GM12878 (cell line): Measurements from ENCODE around the gene ME2. TPM values are rescaled to one million over a fixed set of nuclear protein-coding genes. Genes with fewer than 3 reads are reported as not detected.

Source experiments
- ATAC-seq: fragments of 200-7000 bp; cut with Tn5 transposase; 3 replicates; pipeline ENCODE4 v1.9.1; 2020; ENCODE audit warnings: mild to moderate bottlenecking, moderate library complexity
- BruUV-seq: library from RNA; stranded (reverse); fragments of 400-500 nt; replicated peaks from 2 replicates; lab custom pipeline; 2021; lab: Mats Ljungman, UMichigan
- CTCF ChIA-PET: fragments of 300-600 bp; sonication (Branson Sonifier 250); formaldehyde crosslinking; extraction: SDS; loops from one replicate; lab custom pipeline; 2021; ENCODE audit warnings: inconsistent platforms; lab: Yijun Ruan, JAX
- POLR2A ChIA-PET: fragments of 350-600 bp; formaldehyde crosslinking; extraction: SDS; loops from one replicate; lab custom pipeline; 2021; ENCODE audit warnings: inconsistent platforms; lab: Charles Lee
- RAD21 ChIA-PET: fragments of 300-600 bp; sonication (Branson Sonifier 250); formaldehyde crosslinking; loops from one replicate; lab custom pipeline; 2023; ENCODE audit warnings: antibody characterized with exemption; ENCODE audit not compliant: unreplicated experiment; lab: Charles Lee
- SMC1A ChIA-PET: fragments of 300-600 bp; sonication (Branson Sonifier 250); formaldehyde crosslinking; loops from one replicate; lab custom pipeline; 2023; ENCODE audit not compliant: unreplicated experiment, uncharacterized antibody; lab: Charles Lee
- DNase-seq: peaks from one replicate; pipeline ENCODE4 v3.0.0-alpha.2; 2011; ENCODE audit warnings: low read depth, low spot score
- FAIRE-seq: peaks from 3 replicates; lab custom pipeline; 2011; peaks lifted over from hg19 to GRCh38; lab: Jason Lieb, UNC
- H2AFZ ChIP-seq: 2 replicates; pipeline ENCODE4 v1.6.0; 2011; ENCODE audit warnings: low read depth, low read length, control low read depth; ENCODE audit not compliant: control insufficient read depth
- H3K27ac ChIP-seq: 2 replicates; pipeline ENCODE4 v1.5.1; 2011; ENCODE audit warnings: control low read depth; ENCODE audit not compliant: control insufficient read depth, insufficient read depth
- H3K27me3 ChIP-seq, 2 experiments: replicated peaks in 1 of 2; 2 replicates each; pipeline versions ENCODE4 v1.6.0 to v1.6.1; 2011; ENCODE audit warnings: low read length in 1 of 2; ENCODE audit not compliant: control insufficient read depth in 2 of 2, insufficient read depth in 2 of 2
- H3K36me3 ChIP-seq, 2 experiments: 2 replicates each; pipeline ENCODE4 v1.5.1; 2011; ENCODE audit warnings: low read length in 1 of 2; ENCODE audit not compliant: control insufficient read depth in 2 of 2, insufficient read depth in 2 of 2
- H3K4me1 ChIP-seq: 2 replicates; pipeline ENCODE4 v1.6.1; 2011; ENCODE audit warnings: mild to moderate bottlenecking, low read length, moderate library complexity, mixed read lengths; ENCODE audit not compliant: control insufficient read depth, insufficient read depth
- H3K4me2 ChIP-seq: 2 replicates; pipeline ENCODE4 v1.6.0; 2011; ENCODE audit warnings: control low read depth; ENCODE audit not compliant: control insufficient read depth, insufficient read depth
- H3K4me3 ChIP-seq: fragments of 200-600 bp; sonication (generic); 2 replicates; pipeline ENCODE4 v1.5.1; 2016
- H3K79me2 ChIP-seq: 2 replicates; pipeline ENCODE4 v1.6.0; 2011; ENCODE audit warnings: low read length; ENCODE audit not compliant: control insufficient read depth, insufficient read depth
- H3K9ac ChIP-seq: 2 replicates; pipeline ENCODE4 v1.8.0; 2011; ENCODE audit warnings: low read length, control low read depth, mixed read lengths; ENCODE audit not compliant: control insufficient read depth, insufficient read depth
- H3K9me3 ChIP-seq: replicated peaks from 3 replicates; pipeline ENCODE4 v1.5.1; 2011; ENCODE audit warnings: mild to moderate bottlenecking, low read length; ENCODE audit not compliant: control insufficient read depth, insufficient read depth
- H4K20me1 ChIP-seq: 2 replicates; pipeline ENCODE4 v1.6.0; 2011; ENCODE audit not compliant: control insufficient read depth, insufficient read depth
- FOS ChIP-seq: IDR thresholded peaks from 3 replicates; pipeline ENCODE4 v1.6.1; 2011; ENCODE audit warnings: borderline replicate concordance; ENCODE audit not compliant: insufficient read length; ENCODE audit errors: extremely low read depth
- IKZF2 ChIP-seq, 2 experiments: fragments of 450-650 bp; IDR thresholded peaks; 2 replicates each; pipeline ENCODE4 v1.6.1; 2017; ENCODE audit warnings: mild to moderate bottlenecking in 2 of 2, moderate library complexity in 2 of 2
- NR2C1 ChIP-seq: fragments of 450-650 bp; IDR thresholded peaks from 2 replicates; pipeline ENCODE4 v1.6.1; 2017; ENCODE audit warnings: antibody characterized with exemption, mild to moderate bottlenecking, moderate library complexity
- POLR2AphosphoS2 ChIP-seq: IDR thresholded peaks from 2 replicates; pipeline ENCODE4 v1.6.1; 2011; ENCODE audit warnings: low read depth, mild to moderate bottlenecking, low read length, improper control_type of control experiment, moderate library complexity
- POU2F2 ChIP-seq: IDR thresholded peaks from 3 replicates; pipeline ENCODE4 v1.6.1; 2011; ENCODE audit warnings: low read depth, mild to moderate bottlenecking, low read length, borderline replicate concordance
- SREBF1 ChIP-seq: IDR thresholded peaks from 2 replicates; pipeline ENCODE4 v1.6.1; 2012; ENCODE audit warnings: mild to moderate bottlenecking, low read length
- TCF3 ChIP-seq: IDR thresholded peaks from 2 replicates; pipeline ENCODE4 v1.6.1; 2012; ENCODE audit warnings: low read depth, mild to moderate bottlenecking, low read length, borderline replicate concordance; ENCODE audit not compliant: insufficient read depth
- ZBED1 ChIP-seq: IDR thresholded peaks from 2 replicates; pipeline ENCODE4 v1.6.1; 2016; ENCODE audit warnings: borderline replicate concordance
- WGBS: methylation state at CpG from one replicate; pipeline ENCODE4 v1.1.6; 2016; ENCODE audit warnings: low lambda C conversion rate; ENCODE audit not compliant: insufficient replicate concordance, insufficient coverage; ENCODE audit errors: missing lambda C conversion rate; 5-methylcytosine and 5-hydroxymethylcytosine counted together
- in situ Hi-C: fragments of 300-500 bp; cut with MboI; formaldehyde crosslinking; loops from 9 replicates; pipeline ENCODE4 v1.14.3; 2018; ENCODE audit warnings: mixed read lengths
- intact Hi-C: fragments of 100-400 bp; cut with micrococcal nuclease; formaldehyde crosslinking; loops from one replicate; pipeline ENCODE4 v1.14.2; 2022; ENCODE audit not compliant: unreplicated experiment
- polyA plus RNA-seq, 11 experiments: library from polyadenylated mRNA; depleted of rRNA in 4 of 11; unstranded in 6 of 11; stranded (reverse) in 5 of 11; fragments of >200 nt; fragmentation: Nextera tagmentation in 4 of 11; fragmentation: Illumina TruSeq in 1 of 11; extraction: Ambion mirVana in 4 of 11; extraction: Trizol in 1 of 11; gene quantifications; 1 replicate in 1 of 11; 2 replicates in 10 of 11; pipeline versions ENCODE4 v1.2.1 to v1.2.3, GENCODE V29; 2011 to 2016; ENCODE audit warnings: inconsistent platforms in 2 of 11, missing spikeins in 2 of 11, low read depth in 1 of 11
- total RNA-seq, 4 experiments: library from RNA; depleted of rRNA in 3 of 4; stranded (reverse); fragments of >200 nt in 3 of 4; fragmentation: Illumina TruSeq in 1 of 4; extraction: Trizol in 1 of 4; gene quantifications; 2 replicates each; pipeline versions ENCODE4 v1.2.1 to v1.2.3, GENCODE V29; 2013 to 2021
- TF ChIP-seq, protein P1 (sequence below): fragments of 450-650 bp; IDR thresholded peaks from 2 replicates; pipeline ENCODE4 v1.6.1; 2017; ENCODE audit warnings: mild to moderate bottlenecking, moderate library complexity
- TF ChIP-seq, protein P2 (sequence below): fragments of 450-650 bp; IDR thresholded peaks from 2 replicates; pipeline ENCODE4 v1.6.1; 2017; ENCODE audit warnings: mild to moderate bottlenecking, moderate library complexity

The ME2 gene
- total and polyA plus RNA-seq, 10 of the 15 experiments (the other 5 are each of a cell fraction or from before 2014, with no cell fraction given): 41.3 to 155 (median 133) TPM

- DNase-seq: no peak
- Histone ChIP-seq H3K4me2 (no peak overlapping the region), H4K20me1 (no peaks in the 10 kb centered on the region), H3K27ac (no peak overlapping the region), H3K4me1 (no peaks in the 10 kb centered on the region), H3K36me3 (no peaks in the 10 kb centered on the region), H3K79me2 (no peaks in the 10 kb centered on the region), H3K27me3 (no peaks in the 10 kb centered on the region), H3K9ac (no peak overlapping the region), H3K4me3 (no peak overlapping the region), H2AFZ (no peak overlapping the region), H3K9me3 (no peaks in the 10 kb centered on the region)
- ChIA-PET CTCF (interaction anchor here (1.0 kb wide), 1 partner anchor 8 kb away, joined by 3 read pairs; no protein-coding TSS in a partner anchor), SMC1A (interaction anchor here (1.6 kb wide), 1 partner anchor 11 kb away, joined by 3 read pairs; no protein-coding TSS in a partner anchor), POLR2A (no interaction called here), RAD21 (no interaction called here)
- intact Hi-C loops: no loop called here
- FAIRE-seq: no peak
- TF ChIP-seq ZBED1 (no peak), POU2F2 (no peak), SREBF1 (no peak), POLR2AphosphoS2 (no peak), NR2C1 (no peak), FOS (no peak), IKZF2 (IDR thresholded peaks at IDR 0.05) (no peak), TCF3 (no peak)
- TF ChIP-seq, protein P1, sequence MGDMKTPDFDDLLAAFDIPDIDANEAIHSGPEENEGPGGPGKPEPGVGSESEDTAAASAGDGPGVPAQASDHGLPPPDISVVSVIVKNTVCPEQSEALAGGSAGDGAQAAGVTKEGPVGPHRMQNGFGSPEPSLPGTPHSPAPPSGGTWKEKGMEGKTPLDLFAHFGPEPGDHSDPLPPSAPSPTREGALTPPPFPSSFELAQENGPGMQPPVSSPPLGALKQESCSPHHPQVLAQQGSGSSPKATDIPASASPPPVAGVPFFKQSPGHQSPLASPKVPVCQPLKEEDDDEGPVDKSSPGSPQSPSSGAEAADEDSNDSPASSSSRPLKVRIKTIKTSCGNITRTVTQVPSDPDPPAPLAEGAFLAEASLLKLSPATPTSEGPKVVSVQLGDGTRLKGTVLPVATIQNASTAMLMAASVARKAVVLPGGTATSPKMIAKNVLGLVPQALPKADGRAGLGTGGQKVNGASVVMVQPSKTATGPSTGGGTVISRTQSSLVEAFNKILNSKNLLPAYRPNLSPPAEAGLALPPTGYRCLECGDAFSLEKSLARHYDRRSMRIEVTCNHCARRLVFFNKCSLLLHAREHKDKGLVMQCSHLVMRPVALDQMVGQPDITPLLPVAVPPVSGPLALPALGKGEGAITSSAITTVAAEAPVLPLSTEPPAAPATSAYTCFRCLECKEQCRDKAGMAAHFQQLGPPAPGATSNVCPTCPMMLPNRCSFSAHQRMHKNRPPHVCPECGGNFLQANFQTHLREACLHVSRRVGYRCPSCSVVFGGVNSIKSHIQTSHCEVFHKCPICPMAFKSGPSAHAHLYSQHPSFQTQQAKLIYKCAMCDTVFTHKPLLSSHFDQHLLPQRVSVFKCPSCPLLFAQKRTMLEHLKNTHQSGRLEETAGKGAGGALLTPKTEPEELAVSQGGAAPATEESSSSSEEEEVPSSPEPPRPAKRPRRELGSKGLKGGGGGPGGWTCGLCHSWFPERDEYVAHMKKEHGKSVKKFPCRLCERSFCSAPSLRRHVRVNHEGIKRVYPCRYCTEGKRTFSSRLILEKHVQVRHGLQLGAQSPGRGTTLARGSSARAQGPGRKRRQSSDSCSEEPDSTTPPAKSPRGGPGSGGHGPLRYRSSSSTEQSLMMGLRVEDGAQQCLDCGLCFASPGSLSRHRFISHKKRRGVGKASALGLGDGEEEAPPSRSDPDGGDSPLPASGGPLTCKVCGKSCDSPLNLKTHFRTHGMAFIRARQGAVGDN: no peak
- TF ChIP-seq, protein P2, sequence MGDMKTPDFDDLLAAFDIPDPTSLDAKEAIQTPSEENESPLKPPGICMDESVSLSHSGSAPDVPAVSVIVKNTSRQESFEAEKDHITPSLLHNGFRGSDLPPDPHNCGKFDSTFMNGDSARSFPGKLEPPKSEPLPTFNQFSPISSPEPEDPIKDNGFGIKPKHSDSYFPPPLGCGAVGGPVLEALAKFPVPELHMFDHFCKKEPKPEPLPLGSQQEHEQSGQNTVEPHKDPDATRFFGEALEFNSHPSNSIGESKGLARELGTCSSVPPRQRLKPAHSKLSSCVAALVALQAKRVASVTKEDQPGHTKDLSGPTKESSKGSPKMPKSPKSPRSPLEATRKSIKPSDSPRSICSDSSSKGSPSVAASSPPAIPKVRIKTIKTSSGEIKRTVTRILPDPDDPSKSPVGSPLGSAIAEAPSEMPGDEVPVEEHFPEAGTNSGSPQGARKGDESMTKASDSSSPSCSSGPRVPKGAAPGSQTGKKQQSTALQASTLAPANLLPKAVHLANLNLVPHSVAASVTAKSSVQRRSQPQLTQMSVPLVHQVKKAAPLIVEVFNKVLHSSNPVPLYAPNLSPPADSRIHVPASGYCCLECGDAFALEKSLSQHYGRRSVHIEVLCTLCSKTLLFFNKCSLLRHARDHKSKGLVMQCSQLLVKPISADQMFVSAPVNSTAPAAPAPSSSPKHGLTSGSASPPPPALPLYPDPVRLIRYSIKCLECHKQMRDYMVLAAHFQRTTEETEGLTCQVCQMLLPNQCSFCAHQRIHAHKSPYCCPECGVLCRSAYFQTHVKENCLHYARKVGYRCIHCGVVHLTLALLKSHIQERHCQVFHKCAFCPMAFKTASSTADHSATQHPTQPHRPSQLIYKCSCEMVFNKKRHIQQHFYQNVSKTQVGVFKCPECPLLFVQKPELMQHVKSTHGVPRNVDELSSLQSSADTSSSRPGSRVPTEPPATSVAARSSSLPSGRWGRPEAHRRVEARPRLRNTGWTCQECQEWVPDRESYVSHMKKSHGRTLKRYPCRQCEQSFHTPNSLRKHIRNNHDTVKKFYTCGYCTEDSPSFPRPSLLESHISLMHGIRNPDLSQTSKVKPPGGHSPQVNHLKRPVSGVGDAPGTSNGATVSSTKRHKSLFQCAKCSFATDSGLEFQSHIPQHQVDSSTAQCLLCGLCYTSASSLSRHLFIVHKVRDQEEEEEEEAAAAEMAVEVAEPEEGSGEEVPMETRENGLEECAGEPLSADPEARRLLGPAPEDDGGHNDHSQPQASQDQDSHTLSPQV: no peak
- 67% methylated on average over 6 of the region's 6 CpGs for WGBS
- BruUV-seq: no TSS peak
- in situ Hi-C loops: no loop called here
- ATAC-seq: no peak
Observed at GRCh38 chr18:50844554-50844953, 34.4 kb upstream of the ME2 start.
